Nephron (organoid): Measurements from ENCODE around the gene IGF2BP1.

Experiments
- H3K27ac Mint-ChIP-seq, 3 experiments: 2 replicates each; pipeline ENCODE4 v1.8.0; 2020; ENCODE audit warnings: mixed read lengths in 3 of 3, mild to moderate bottlenecking in 2 of 3, moderate library complexity in 1 of 3
- H3K27me3 Mint-ChIP-seq: 2 replicates; pipeline ENCODE4 v1.8.0; 2021; ENCODE audit warnings: low read depth, mild to moderate bottlenecking, moderate library complexity, mixed read lengths
- H3K36me3 Mint-ChIP-seq: 2 replicates; pipeline ENCODE4 v1.8.0; 2020; ENCODE audit warnings: low read depth, mixed read lengths
- H3K4me1 Mint-ChIP-seq: 2 replicates; pipeline ENCODE4 v1.8.0; 2020; ENCODE audit warnings: mixed read lengths
- H3K4me3 Mint-ChIP-seq, 3 experiments: 2 replicates each; pipeline ENCODE4 v1.8.0; 2020; ENCODE audit warnings: mild to moderate bottlenecking in 3 of 3, mixed read lengths in 3 of 3, moderate library complexity in 2 of 3
- H3K9me3 Mint-ChIP-seq: 2 replicates; pipeline ENCODE4 v1.8.0; 2020; ENCODE audit warnings: mixed read lengths
- CTCF ChIP-seq, 3 experiments: fragments of 200-600 bp; sonication (generic); IDR thresholded peaks; one replicate each; pipeline ENCODE4 v1.5.0; 2021; ENCODE audit warnings: antibody characterized with exemption in 3 of 3; ENCODE audit not compliant: unreplicated experiment in 3 of 3

The IGF2BP1 gene

GRCh38 chr17:48997103-48997826 is at the start of gene IGF2BP1:
Gene IGF2BP1, plus strand, starts transcription at chr17:48997385. Its CDS starts 361 bp downstream, at chr17:48997746.
- Mint-ChIP-seq H3K9me3 (no peaks in the 10 kb centered on the region), H3K27me3 (peaks cover 24% of the 10 kb centered on the region), H3K27ac (peak within 1 kb of the TSS; percentile 54 to 97 (median 91)), H3K36me3 (peaks cover 13% of the 10 kb centered on the region), H3K4me3 (peak within 1 kb of the TSS; percentile 87 to 95 (median 94)), H3K4me1 (peaks cover 38% of the 10 kb centered on the region)
- TF ChIP-seq CTCF (IDR thresholded peaks at IDR 0.05; ENCODE audit: unreplicated experiment in 3 of 3), result no peak

DNA sequence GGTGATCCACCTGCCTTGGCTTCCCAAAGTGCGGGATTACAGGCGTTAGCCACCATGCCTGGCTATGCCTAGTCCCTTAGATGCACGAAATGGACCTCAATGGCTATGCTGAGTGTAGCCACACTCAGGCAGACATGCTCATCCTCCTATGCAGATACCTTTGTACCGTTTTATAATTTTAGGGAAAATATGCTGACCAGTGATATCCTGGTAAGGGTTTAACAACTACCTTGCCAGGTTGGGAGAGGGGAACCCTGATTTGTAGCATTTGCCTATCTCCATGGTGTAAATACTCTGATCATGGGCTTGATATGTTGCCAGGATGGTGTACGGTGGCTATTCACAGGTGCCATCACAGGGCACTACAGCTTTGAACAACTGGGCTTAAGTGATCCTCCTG is 45.6 kb upstream of the IGF2BP1 start:
- TF ChIP-seq CTCF (IDR thresholded peaks at IDR 0.05; ENCODE audit: unreplicated experiment in 3 of 3), result no peak
- H3K4me3 Mint-ChIP-seq, result no peak overlapping the region
- H3K27me3 Mint-ChIP-seq, result no peaks in the 10 kb centered on the region
- H3K36me3 Mint-ChIP-seq, result no peaks in the 10 kb centered on the region
- H3K4me1 Mint-ChIP-seq, result no peaks in the 10 kb centered on the region
- H3K9me3 Mint-ChIP-seq, result no peaks in the 10 kb centered on the region
- H3K27ac Mint-ChIP-seq, result no peak overlapping the region

DNA sequence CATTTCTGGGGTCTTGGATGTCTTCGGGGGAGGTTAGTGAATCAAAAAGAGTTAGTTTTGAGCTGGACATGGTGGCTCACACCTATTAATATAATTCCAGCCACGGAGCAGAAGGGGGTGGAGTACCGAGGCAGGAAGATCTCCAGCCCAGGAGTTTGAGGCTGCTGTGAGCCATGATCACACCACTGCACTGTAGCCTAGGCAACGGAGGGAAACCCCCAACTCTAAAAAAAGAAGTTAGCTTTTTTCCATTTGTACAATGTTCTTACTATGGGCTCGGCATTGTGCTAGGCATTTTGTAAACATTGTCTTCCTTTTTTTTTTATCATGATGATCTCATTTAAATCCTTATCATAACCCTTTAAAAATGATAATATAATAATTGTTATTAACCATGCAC is 44.3 kb upstream of the IGF2BP1 start:
- Mint-ChIP-seq H3K27ac (peak overlapping the region in 2 of 3 experiments; percentile 1 to 8), H3K4me1 (no peaks in the 10 kb centered on the region), H3K36me3 (no peaks in the 10 kb centered on the region), H3K27me3 (no peaks in the 10 kb centered on the region), H3K9me3 (no peaks in the 10 kb centered on the region), H3K4me3 (no peak overlapping the region)
- no peak for TF ChIP-seq CTCF (IDR thresholded peaks at IDR 0.05; ENCODE audit: unreplicated experiment in 3 of 3)

GRCh38 chr17:48954300-48954755 is 42.9 kb upstream of the IGF2BP1 start:
- no peak overlapping the region for H3K27ac Mint-ChIP-seq
- H3K4me3 Mint-ChIP-seq, result no peak overlapping the region
- no peaks in the 10 kb centered on the region for H3K4me1 Mint-ChIP-seq
- peak; percentile 22 to 46 (median 36) for TF ChIP-seq CTCF (IDR thresholded peaks at IDR 0.05; ENCODE audit: unreplicated experiment in 3 of 3)
- H3K27me3 Mint-ChIP-seq, result peaks cover 2% of the 10 kb centered on the region
- no peaks in the 10 kb centered on the region for H3K9me3 Mint-ChIP-seq
- no peaks in the 10 kb centered on the region for H3K36me3 Mint-ChIP-seq

DNA sequence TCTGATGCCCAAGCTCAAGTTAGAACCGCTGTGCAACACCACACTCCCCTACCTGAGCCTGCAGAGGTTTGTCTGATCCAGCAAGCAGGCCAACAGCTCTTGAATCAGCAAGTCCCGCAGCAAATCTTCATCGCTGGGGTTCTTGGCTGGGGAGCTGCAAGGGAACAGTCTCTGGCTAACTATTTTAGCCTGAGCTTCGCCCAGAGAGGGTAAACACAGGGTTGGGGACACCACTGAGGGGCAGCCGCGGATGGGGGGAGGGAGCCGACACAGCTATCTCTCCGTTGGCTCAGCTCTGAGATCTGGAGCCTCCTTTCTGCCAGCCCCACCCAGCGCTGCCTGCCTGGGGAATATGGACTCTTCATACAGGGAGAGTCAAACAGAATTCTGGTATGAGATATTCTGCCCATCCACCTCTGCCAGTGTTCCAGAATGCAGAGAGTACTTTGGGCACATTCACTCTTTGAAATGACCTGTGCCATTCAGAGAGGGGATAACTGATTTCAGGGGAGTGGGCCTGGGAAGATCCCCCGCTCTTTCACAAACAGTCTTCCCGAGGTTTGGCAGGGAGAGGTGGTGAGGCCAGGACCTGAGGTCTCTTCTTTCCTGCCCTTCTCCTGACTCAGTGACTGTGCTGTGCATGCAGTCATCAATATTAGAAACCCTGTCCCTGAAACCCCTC is 36.2 kb upstream of the IGF2BP1 start:
- TF ChIP-seq CTCF (IDR thresholded peaks at IDR 0.05; ENCODE audit: unreplicated experiment in 3 of 3), result no peak
- peaks cover 5% of the 10 kb centered on the region for H3K27me3 Mint-ChIP-seq
- H3K9me3 Mint-ChIP-seq, result no peaks in the 10 kb centered on the region
- no peaks in the 10 kb centered on the region for H3K36me3 Mint-ChIP-seq
- H3K27ac Mint-ChIP-seq, result peak overlapping the region in 1 of 3 experiments; percentile 1
- peak overlapping the region in 1 of 3 experiments; percentile 32 for H3K4me3 Mint-ChIP-seq
- peaks cover 13% of the 10 kb centered on the region for H3K4me1 Mint-ChIP-seq
